LNCAP (cell line): ENCODE results near the gene EML6.

ENCODE experiments used
- CTCF ChIP-seq: fragments of 450-650 bp; IDR thresholded peaks from 2 replicates; pipeline ENCODE4 v1.5.1; 2017; ENCODE audit warnings: mild to moderate bottlenecking

The EML6 gene

GRCh38 chr2:54772531-54772930 is 49.1 kb downstream of the EML6 start:
- no peak for TF ChIP-seq CTCF

- no peak for TF ChIP-seq CTCF
Measured at GRCh38 chr2:54773233-54773632, 49.8 kb downstream of the EML6 start.

- no peak for TF ChIP-seq CTCF
Measured at GRCh38 chr2:54773838-54774237, 50.4 kb downstream of the EML6 start.

- no peak for TF ChIP-seq CTCF
Measured at GRCh38 chr2:54775710-54776109, 52.2 kb downstream of the EML6 start.

- TF ChIP-seq CTCF: no peak
Measured at GRCh38 chr2:54776494-54776893, 53.0 kb downstream of the EML6 start.

- no peak for TF ChIP-seq CTCF
Measured at GRCh38 chr2:54783349-54783748, 59.9 kb downstream of the EML6 start.

- TF ChIP-seq CTCF: no peak
Measured at GRCh38 chr2:54787270-54787669, 63.8 kb downstream of the EML6 start.

GRCh38 chr2:54787755-54788366 is 64.4 kb downstream of the EML6 start:
- TF ChIP-seq CTCF: no peak
